HepG2 (cell line): ENCODE measurements around the gene PRR15L. TPM values are rescaled to one million over a fixed set of nuclear protein-coding genes. Genes with fewer than 3 reads are reported as not detected.
A peak's percentile ranks its signal among the peaks of the same experiment; 100 is the strongest.

Experiments used
- KDM4B ChIP-seq: sonication (generic); formaldehyde crosslinking; IDR thresholded peaks from 2 replicates; pipeline ENCODE4 v1.4.0; 2020; ENCODE audit warnings: missing genetic modification reagents
- SOX5 ChIP-seq: IDR thresholded peaks from 2 replicates; pipeline ENCODE4 v1.6.1; 2016; ENCODE audit warnings: borderline replicate concordance
- SPEN ChIP-seq: sonication (generic); formaldehyde crosslinking; IDR thresholded peaks from 2 replicates; pipeline ENCODE4 v1.5.1; 2020; ENCODE audit warnings: low read depth, mild to moderate bottlenecking, missing genetic modification reagents
- ZFY ChIP-seq: sonication (generic); formaldehyde crosslinking; IDR thresholded peaks from 2 replicates; pipeline ENCODE4 v1.4.0; 2020; ENCODE audit warnings: missing genetic modification reagents
- ZNF263 ChIP-seq: sonication (generic); formaldehyde crosslinking; IDR thresholded peaks from 2 replicates; pipeline ENCODE4 v1.4.0; 2020; ENCODE audit warnings: missing genetic modification reagents
- ZNF343 ChIP-seq: sonication (generic); formaldehyde crosslinking; IDR thresholded peaks from 2 replicates; pipeline ENCODE4 v1.4.0; 2020; ENCODE audit warnings: mild to moderate bottlenecking, missing genetic modification reagents
- polyA plus RNA-seq, 8 experiments: library from polyadenylated mRNA; depleted of rRNA in 3 of 8; stranded (reverse) in 7 of 8; unstranded in 1 of 8; fragments of >200 nt; fragmentation: Illumina TruSeq in 4 of 8; extraction: Trizol in 4 of 8; gene quantifications; 2 replicates each; pipeline versions ENCODE4 v1.2.1 to v1.2.3, GENCODE V29; 2011 to 2016; ENCODE audit warnings: low read depth in 4 of 8, missing spikeins in 1 of 8, mixed read lengths in 1 of 8; ENCODE audit not compliant: insufficient read depth in 1 of 8
- total RNA-seq, 5 experiments: library from RNA; depleted of rRNA; stranded (reverse); fragments of >200 nt; fragmentation: Illumina TruSeq; extraction: Trizol; gene quantifications; 2 replicates each; pipeline ENCODE4 v1.2.3, GENCODE V29; 2016; ENCODE audit warnings: low read depth in 1 of 5
- TF ChIP-seq, protein P1 (sequence below): sonication (generic); formaldehyde crosslinking; IDR thresholded peaks from 2 replicates; pipeline ENCODE4 v1.5.0; 2020; ENCODE audit warnings: mild to moderate bottlenecking, missing genetic modification reagents, borderline replicate concordance
- TF ChIP-seq, protein P2 (sequence below): sonication (generic); formaldehyde crosslinking; IDR thresholded peaks from 2 replicates; pipeline ENCODE4 v1.5.1; 2020; ENCODE audit warnings: mild to moderate bottlenecking, missing genetic modification reagents, borderline replicate concordance
- TF ChIP-seq, protein P3 (sequence below): sonication (generic); formaldehyde crosslinking; IDR thresholded peaks from 2 replicates; pipeline ENCODE4 v1.9.0; 2021; ENCODE audit warnings: missing genetic modification reagents, borderline replicate concordance
- TF ChIP-seq, protein P4 (sequence below): fragments of 450-650 bp; IDR thresholded peaks from 2 replicates; pipeline ENCODE4 v1.6.1; 2017

Gene PRR15L
- total and polyA plus RNA-seq, 2 of the 13 experiments (the other 11 are each of a cell fraction or from before 2014, with no cell fraction given) = 0.44 to 2.0 TPM

DNA sequence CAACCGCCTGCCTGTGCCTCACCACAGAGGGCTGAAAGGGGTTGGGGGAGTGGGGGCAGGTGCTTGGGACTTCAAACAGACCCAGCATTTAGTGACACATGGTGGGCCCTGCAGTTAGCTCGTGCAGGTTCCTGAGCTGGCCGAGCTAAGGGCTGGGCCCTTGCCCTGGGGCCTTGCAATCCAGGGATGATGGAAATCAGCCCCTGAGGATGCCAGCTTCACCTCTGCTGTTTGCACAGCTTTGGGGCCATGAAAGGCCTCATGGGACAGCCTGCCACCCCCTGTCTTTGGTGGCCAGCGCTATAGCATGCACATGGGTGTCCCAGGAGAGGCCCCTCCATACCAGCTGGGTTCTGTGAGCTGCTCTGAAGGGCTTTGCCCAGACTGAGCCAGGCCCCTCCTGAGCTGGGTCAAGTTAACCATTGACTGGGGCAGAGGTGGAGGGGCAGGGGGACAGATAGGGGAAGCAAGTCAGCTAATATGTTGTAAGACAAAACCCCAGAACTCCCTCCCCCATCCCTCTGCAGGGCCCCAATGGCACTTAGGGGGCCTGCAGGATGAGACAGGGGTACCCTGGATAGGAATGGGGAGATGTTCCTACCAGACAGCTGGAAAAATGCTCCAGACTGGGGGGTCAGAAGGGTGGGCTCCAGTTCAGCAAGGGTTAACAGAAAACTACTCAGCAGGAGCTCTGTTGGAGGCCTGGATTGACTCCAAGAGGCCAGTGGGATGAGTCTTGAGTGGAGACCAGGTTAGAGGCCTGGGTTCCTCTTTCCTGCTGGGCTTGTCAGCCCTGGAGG lies 692 bp downstream of the PRR15L start (continued):
- TF ChIP-seq, protein P1, sequence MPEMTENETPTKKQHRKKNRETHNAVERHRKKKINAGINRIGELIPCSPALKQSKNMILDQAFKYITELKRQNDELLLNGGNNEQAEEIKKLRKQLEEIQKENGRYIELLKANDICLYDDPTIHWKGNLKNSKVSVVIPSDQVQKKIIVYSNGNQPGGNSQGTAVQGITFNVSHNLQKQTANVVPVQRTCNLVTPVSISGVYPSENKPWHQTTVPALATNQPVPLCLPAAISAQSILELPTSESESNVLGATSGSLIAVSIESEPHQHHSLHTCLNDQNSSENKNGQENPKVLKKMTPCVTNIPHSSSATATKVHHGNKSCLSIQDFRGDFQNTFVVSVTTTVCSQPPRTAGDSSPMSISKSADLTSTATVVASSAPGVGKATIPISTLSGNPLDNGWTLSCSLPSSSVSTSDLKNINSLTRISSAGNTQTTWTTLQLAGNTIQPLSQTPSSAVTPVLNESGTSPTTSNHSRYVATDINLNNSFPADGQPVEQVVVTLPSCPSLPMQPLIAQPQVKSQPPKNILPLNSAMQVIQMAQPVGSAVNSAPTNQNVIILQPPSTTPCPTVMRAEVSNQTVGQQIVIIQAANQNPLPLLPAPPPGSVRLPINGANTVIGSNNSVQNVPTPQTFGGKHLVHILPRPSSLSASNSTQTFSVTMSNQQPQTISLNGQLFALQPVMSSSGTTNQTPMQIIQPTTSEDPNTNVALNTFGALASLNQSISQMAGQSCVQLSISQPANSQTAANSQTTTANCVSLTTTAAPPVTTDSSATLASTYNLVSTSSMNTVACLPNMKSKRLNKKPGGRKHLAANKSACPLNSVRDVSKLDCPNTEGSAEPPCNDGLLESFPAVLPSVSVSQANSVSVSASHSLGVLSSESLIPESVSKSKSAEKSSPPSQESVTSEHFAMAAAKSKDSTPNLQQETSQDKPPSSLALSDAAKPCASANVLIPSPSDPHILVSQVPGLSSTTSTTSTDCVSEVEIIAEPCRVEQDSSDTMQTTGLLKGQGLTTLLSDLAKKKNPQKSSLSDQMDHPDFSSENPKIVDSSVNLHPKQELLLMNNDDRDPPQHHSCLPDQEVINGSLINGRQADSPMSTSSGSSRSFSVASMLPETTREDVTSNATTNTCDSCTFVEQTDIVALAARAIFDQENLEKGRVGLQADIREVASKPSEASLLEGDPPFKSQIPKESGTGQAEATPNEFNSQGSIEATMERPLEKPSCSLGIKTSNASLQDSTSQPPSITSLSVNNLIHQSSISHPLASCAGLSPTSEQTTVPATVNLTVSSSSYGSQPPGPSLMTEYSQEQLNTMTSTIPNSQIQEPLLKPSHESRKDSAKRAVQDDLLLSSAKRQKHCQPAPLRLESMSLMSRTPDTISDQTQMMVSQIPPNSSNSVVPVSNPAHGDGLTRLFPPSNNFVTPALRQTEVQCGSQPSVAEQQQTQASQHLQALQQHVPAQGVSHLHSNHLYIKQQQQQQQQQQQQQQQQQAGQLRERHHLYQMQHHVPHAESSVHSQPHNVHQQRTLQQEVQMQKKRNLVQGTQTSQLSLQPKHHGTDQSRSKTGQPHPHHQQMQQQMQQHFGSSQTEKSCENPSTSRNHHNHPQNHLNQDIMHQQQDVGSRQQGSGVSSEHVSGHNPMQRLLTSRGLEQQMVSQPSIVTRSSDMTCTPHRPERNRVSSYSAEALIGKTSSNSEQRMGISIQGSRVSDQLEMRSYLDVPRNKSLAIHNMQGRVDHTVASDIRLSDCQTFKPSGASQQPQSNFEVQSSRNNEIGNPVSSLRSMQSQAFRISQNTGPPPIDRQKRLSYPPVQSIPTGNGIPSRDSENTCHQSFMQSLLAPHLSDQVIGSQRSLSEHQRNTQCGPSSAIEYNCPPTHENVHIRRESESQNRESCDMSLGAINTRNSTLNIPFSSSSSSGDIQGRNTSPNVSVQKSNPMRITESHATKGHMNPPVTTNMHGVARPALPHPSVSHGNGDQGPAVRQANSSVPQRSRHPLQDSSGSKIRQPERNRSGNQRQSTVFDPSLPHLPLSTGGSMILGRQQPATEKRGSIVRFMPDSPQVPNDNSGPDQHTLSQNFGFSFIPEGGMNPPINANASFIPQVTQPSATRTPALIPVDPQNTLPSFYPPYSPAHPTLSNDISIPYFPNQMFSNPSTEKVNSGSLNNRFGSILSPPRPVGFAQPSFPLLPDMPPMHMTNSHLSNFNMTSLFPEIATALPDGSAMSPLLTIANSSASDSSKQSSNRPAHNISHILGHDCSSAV (CRISPR knock-in tag) = no peak
- TF ChIP-seq ZFY (CRISPR knock-in tag) (peak; percentile 59; the same call in 1 of the 2 replicates), SOX5 (CRISPR knock-in tag) (no peak), KDM4B (CRISPR knock-in tag) (no peak), SPEN (0 out of 2 replicates have a peak, but pooled peaks have one; percentile 42), ZNF263 (CRISPR knock-in tag) (0 out of 2 replicates have a peak, but pooled peaks have one; percentile 29), ZNF343 (no peak)
- TF ChIP-seq, protein P2, sequence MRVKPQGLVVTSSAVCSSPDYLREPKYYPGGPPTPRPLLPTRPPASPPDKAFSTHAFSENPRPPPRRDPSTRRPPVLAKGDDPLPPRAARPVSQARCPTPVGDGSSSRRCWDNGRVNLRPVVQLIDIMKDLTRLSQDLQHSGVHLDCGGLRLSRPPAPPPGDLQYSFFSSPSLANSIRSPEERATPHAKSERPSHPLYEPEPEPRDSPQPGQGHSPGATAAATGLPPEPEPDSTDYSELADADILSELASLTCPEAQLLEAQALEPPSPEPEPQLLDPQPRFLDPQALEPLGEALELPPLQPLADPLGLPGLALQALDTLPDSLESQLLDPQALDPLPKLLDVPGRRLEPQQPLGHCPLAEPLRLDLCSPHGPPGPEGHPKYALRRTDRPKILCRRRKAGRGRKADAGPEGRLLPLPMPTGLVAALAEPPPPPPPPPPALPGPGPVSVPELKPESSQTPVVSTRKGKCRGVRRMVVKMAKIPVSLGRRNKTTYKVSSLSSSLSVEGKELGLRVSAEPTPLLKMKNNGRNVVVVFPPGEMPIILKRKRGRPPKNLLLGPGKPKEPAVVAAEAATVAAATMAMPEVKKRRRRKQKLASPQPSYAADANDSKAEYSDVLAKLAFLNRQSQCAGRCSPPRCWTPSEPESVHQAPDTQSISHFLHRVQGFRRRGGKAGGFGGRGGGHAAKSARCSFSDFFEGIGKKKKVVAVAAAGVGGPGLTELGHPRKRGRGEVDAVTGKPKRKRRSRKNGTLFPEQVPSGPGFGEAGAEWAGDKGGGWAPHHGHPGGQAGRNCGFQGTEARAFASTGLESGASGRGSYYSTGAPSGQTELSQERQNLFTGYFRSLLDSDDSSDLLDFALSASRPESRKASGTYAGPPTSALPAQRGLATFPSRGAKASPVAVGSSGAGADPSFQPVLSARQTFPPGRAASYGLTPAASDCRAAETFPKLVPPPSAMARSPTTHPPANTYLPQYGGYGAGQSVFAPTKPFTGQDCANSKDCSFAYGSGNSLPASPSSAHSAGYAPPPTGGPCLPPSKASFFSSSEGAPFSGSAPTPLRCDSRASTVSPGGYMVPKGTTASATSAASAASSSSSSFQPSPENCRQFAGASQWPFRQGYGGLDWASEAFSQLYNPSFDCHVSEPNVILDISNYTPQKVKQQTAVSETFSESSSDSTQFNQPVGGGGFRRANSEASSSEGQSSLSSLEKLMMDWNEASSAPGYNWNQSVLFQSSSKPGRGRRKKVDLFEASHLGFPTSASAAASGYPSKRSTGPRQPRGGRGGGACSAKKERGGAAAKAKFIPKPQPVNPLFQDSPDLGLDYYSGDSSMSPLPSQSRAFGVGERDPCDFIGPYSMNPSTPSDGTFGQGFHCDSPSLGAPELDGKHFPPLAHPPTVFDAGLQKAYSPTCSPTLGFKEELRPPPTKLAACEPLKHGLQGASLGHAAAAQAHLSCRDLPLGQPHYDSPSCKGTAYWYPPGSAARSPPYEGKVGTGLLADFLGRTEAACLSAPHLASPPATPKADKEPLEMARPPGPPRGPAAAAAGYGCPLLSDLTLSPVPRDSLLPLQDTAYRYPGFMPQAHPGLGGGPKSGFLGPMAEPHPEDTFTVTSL (CRISPR knock-in tag) = no peak
- TF ChIP-seq, protein P3, sequence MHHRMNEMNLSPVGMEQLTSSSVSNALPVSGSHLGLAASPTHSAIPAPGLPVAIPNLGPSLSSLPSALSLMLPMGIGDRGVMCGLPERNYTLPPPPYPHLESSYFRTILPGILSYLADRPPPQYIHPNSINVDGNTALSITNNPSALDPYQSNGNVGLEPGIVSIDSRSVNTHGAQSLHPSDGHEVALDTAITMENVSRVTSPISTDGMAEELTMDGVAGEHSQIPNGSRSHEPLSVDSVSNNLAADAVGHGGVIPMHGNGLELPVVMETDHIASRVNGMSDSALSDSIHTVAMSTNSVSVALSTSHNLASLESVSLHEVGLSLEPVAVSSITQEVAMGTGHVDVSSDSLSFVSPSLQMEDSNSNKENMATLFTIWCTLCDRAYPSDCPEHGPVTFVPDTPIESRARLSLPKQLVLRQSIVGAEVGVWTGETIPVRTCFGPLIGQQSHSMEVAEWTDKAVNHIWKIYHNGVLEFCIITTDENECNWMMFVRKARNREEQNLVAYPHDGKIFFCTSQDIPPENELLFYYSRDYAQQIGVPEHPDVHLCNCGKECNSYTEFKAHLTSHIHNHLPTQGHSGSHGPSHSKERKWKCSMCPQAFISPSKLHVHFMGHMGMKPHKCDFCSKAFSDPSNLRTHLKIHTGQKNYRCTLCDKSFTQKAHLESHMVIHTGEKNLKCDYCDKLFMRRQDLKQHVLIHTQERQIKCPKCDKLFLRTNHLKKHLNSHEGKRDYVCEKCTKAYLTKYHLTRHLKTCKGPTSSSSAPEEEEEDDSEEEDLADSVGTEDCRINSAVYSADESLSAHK (CRISPR knock-in tag) = no peak
- TF ChIP-seq, protein P4, sequence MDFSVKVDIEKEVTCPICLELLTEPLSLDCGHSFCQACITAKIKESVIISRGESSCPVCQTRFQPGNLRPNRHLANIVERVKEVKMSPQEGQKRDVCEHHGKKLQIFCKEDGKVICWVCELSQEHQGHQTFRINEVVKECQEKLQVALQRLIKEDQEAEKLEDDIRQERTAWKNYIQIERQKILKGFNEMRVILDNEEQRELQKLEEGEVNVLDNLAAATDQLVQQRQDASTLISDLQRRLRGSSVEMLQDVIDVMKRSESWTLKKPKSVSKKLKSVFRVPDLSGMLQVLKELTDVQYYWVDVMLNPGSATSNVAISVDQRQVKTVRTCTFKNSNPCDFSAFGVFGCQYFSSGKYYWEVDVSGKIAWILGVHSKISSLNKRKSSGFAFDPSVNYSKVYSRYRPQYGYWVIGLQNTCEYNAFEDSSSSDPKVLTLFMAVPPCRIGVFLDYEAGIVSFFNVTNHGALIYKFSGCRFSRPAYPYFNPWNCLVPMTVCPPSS = no peak
